OCI-LY1 (cell line): ENCODE results near the gene NAA16.

Experiments used
- EZH2 ChIP-seq: fragments of 200-600 bp; sonication (generic), shearing (Covaris generic); IDR thresholded peaks from 2 replicates; pipeline ENCODE4 v1.8.0; 2017; ENCODE audit warnings: borderline replicate concordance, mixed run types, mild to moderate bottlenecking, antibody characterized with exemption, low read length, moderate library complexity, mixed read lengths
- TF ChIP-seq, protein P1 (sequence below): fragments of 200-600 bp; sonication (generic), shearing (Covaris generic); IDR thresholded peaks from 2 replicates; pipeline ENCODE4 v1.5.1; 2017; ENCODE audit warnings: mild to moderate bottlenecking, antibody characterized with exemption, low read length, moderate library complexity, mixed read lengths

DNA sequence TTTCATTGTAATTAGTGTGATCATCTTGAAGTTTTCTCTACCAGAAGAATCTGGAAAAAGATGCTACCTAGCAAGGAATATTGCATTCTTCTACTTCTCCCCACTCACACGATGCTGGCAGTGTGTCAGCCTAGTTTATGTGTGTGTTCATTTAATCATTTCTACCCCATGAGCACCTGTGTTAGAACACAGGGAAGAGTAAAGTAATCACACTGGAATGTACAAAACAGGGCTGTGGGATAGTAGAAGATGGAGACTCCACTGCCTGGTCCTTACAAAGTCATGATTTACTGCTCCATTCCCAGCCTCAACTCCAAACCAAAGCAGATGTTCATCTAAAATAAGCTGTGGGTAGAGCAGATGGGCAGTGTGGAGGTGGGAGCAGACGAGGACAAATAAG is 98.5 kb downstream of the NAA16 start:
- TF ChIP-seq EZH2: no peak
- TF ChIP-seq, protein P1, sequence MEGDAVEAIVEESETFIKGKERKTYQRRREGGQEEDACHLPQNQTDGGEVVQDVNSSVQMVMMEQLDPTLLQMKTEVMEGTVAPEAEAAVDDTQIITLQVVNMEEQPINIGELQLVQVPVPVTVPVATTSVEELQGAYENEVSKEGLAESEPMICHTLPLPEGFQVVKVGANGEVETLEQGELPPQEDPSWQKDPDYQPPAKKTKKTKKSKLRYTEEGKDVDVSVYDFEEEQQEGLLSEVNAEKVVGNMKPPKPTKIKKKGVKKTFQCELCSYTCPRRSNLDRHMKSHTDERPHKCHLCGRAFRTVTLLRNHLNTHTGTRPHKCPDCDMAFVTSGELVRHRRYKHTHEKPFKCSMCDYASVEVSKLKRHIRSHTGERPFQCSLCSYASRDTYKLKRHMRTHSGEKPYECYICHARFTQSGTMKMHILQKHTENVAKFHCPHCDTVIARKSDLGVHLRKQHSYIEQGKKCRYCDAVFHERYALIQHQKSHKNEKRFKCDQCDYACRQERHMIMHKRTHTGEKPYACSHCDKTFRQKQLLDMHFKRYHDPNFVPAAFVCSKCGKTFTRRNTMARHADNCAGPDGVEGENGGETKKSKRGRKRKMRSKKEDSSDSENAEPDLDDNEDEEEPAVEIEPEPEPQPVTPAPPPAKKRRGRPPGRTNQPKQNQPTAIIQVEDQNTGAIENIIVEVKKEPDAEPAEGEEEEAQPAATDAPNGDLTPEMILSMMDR: no peak
